Epithelial cell of esophagus (primary cell): ENCODE data around the gene FAM120AOS.
"Not testable (repeated sequence)": the region's sequence is repeated elsewhere in the genome, so short reads cannot be mapped to it uniquely, and the experiment has no call there.

Experiments used
- DNase-seq: peaks from one replicate; pipeline ENCODE4 v3.0.0; 2010; ENCODE audit warnings: low read depth
- H3K4me3 ChIP-seq: 2 replicates; pipeline ENCODE4 v1.5.1; 2011; ENCODE audit warnings: mild to moderate bottlenecking, low read length, control low read depth
- CTCF ChIP-seq: IDR thresholded peaks from 2 replicates; pipeline ENCODE4 v1.5.1; 2011; ENCODE audit warnings: low read depth, mild to moderate bottlenecking, low read length, control low read depth, inconsistent platforms; ENCODE audit not compliant: insufficient read depth; ENCODE audit errors: missing control alignments

The FAM120AOS gene

DNA sequence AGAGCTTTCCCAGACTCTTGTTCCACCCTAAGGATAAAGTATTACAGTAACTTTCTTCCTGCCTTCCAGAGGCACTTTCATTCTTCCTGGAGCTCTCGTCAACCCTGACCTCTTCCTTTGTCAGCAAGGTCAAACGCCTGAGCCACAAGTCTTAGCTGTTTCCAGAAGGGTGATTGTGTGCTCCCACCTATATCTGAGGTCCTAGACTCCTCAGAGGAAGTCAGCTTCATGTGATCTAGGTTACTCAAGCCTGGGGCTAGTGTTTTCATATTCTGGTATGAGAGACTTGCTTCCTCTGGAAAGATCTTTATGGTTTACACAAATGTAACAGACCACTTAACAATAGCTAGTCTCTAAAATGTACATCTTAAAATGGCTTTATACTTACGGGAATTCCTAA, 7.3 kb downstream of the FAM120AOS start:
- TF ChIP-seq CTCF, result no peak
- DNase-seq, result no peak
- no peak overlapping the region for H3K4me3 ChIP-seq

DNA sequence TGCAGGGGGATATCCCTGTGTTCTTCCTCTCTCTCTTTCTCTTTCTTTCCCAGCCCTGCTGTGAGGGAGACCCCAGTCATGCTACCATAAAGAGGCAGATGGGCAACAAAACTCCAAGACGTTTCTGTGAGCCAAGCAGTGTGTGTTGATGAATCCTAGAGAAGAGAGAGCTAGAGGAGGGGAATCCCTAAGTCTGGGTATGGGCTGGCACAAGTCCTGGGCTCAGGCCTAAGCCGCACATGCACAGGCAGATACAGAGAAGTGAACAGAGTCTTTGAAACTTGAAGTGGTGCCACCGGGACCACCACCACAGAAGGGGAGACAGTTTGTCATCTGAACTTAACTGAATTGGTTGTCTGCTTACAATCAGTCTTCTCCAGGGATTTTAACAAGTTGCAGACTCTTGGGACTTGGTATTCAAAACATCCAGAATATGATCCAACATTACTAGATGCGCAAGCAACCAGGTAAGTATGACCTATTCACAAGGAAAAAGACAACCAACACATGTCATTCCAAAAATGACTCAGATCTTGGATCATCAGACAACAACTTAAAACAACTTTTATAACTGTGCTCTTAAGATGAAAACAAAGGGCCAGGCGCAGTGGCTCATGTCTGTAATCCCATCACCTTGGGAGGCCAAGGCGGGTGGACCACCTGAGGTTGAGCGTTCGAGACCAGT, 12.3 kb downstream of the FAM120AOS start:
- peak; percentile 27 for DNase-seq
- no peak for TF ChIP-seq CTCF
- H3K4me3 ChIP-seq, result no peak overlapping the region

DNA sequence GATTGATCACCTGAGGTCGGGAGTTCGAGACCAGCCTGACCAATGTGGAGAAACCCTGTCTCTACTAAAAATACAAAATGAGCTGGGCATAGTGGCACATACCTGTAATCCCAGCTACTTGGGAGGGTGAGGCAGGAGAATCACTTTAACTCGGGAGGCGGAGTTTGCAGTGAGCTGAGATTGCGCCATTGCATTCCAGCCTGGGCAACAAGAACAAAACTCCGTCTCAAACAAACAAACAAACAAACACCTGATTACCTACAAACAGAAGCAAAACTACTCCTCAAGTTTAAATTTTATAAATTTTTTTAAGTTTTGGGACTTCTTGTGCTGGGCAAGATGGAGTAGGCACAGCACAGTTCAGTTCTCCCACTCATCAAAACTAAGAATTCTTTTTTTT, 14.1 kb downstream of the FAM120AOS start:
- DNase-seq, H3K4me3 ChIP-seq: not testable (repeated sequence)

DNA sequence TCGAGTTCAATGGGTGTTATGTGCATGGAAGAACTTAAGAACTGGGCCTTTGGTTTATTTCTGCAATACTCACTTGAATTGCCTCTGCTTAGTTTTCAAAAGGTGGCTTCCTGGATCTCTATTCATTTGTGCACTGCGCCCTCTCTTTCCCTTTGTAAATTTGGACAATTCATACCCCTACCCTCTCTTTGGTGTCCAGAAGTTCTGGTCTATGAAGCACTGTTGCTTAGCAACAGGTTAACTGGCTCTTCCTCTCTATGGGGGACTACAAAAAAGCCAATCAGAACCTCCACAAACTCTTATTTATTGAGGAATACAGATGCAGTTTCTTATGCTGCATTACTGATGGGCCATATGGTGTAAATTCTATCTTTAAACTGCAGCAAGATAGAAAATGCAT, 15.4 kb downstream of the FAM120AOS start:
- DNase-seq, result no peak
- no peak overlapping the region for H3K4me3 ChIP-seq
- no peak for TF ChIP-seq CTCF

DNA sequence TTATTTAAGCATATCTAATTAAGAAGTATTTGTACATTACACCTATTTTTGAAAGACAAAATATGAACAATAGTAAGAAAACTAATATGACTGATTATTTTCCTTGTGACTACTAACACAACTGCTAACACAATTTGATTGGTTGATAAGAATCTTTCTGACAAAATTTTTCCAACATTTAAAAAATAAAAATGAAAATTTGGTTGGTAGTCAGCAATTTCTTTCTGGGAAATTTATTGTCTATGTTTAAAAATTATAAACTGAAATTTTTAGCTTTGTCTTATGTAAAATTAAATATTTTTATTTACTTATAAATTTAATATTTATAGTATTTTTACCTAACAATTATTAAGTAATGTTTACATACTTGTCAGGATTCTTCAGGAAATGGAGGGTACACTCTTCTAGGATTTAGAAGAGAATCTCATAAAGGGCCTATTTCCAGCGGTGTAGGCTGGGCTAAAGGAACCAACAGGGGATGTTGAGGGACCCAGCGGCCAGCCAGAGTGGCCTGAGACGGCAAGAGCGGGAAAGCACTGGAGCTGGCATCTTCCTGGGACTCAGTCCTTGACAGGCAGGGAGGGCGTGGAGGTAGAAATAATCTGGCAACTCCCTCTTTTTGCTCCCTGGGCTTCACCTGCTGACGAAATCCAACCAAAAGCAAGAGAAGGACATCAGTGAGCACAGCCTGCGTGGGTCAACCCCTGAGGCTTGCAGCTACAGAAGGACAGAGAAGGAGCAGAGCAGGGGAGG, 16.6 kb downstream of the FAM120AOS start:
- no peak for TF ChIP-seq CTCF
- no peak overlapping the region for H3K4me3 ChIP-seq
- DNase-seq, result no peak

DNA sequence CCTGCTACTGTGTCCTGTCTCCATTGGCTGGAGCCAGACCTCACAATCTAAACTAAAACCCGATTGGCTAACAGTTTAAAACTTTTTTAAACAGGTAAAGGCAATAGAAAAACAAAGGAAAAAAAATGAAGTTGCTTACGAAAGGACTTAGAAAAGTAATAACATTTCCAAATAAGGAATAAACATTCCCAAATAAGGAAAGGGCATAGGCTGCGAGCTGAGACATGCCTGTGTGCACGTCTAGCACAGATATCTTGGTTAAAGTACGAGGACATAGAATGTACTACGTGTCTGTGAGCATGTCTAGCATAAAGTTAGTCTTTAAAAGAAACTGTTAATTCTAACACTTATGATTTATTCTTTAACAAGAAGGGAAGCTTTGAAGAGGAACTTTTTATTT, 17.2 kb downstream of the FAM120AOS start:
- DNase-seq, result peak; percentile 41
- no peak for TF ChIP-seq CTCF
- no peak overlapping the region for H3K4me3 ChIP-seq

GRCh38 chr9:93435386-93435785, 18.0 kb downstream of the FAM120AOS start:
- H3K4me3 ChIP-seq, result no peak overlapping the region
- no peak for TF ChIP-seq CTCF
- no peak for DNase-seq
